NCI-H2196 (cell line): ENCODE measurements around the gene ZBTB39.
"Not testable (repeated sequence)": the region's sequence is repeated elsewhere in the genome, so short reads cannot be mapped to it uniquely, and the experiment has no call there.

ENCODE experiments used
- DNase-seq: peaks from one replicate; lab custom pipeline; 2025; ENCODE audit not compliant: unreplicated experiment; lab: John Stamatoyannopoulos, UW

Gene ZBTB39

GRCh38 chr12:56983386-56983785 is 23.0 kb downstream of the ZBTB39 start:
- no peak for DNase-seq

- DNase-seq = not testable (repeated sequence)
Measured at GRCh38 chr12:56982578-56983236, 23.6 kb downstream of the ZBTB39 start.

GRCh38 chr12:56980941-56981530 is 25.3 kb downstream of the ZBTB39 start:
- DNase-seq = no peak

- no peak for DNase-seq
Measured at GRCh38 chr12:56980268-56980667, 26.1 kb downstream of the ZBTB39 start.

- no peak for DNase-seq
Measured at GRCh38 chr12:56979628-56980027, 26.7 kb downstream of the ZBTB39 start.

- no peak for DNase-seq
Measured at GRCh38 chr12:56978397-56979138, 27.8 kb downstream of the ZBTB39 start.

- DNase-seq = not testable (repeated sequence)
Measured at GRCh38 chr12:56977361-56977760, 29.0 kb downstream of the ZBTB39 start.

- not testable (repeated sequence) for DNase-seq
Measured at GRCh38 chr12:56974224-56974623, 32.1 kb downstream of the ZBTB39 start.

- not testable (repeated sequence) for DNase-seq
Measured at GRCh38 chr12:56968910-56969309, 37.4 kb downstream of the ZBTB39 start.

- not testable (repeated sequence) for DNase-seq
Measured at GRCh38 chr12:56965997-56966642, 40.2 kb downstream of the ZBTB39 start.

GRCh38 chr12:56965124-56965523 is 41.2 kb downstream of the ZBTB39 start:
- DNase-seq = not testable (repeated sequence)

- DNase-seq = not testable (repeated sequence)
Measured at GRCh38 chr12:56963557-56963956, 42.8 kb downstream of the ZBTB39 start.

- DNase-seq = not testable (repeated sequence)
Measured at GRCh38 chr12:56962247-56962646, 44.1 kb downstream of the ZBTB39 start.

GRCh38 chr12:56958422-56958821 is 47.9 kb downstream of the ZBTB39 start:
- no peak for DNase-seq

- no peak for DNase-seq
Measured at GRCh38 chr12:56957229-56958052, 48.9 kb downstream of the ZBTB39 start, which contains the start of gene RDH16. Gene RDH16, minus strand, starts transcription at chr12:56957608. Its CDS starts 146 bp downstream, at chr12:56957462.

- no peak for DNase-seq
Measured at GRCh38 chr12:56955631-56956256, 50.6 kb downstream of the ZBTB39 start.

- DNase-seq = no peak
Measured at GRCh38 chr12:56954958-56955355, 51.4 kb downstream of the ZBTB39 start.

- no peak for DNase-seq
Measured at GRCh38 chr12:56954057-56954957, 52.0 kb downstream of the ZBTB39 start.

GRCh38 chr12:56953314-56953713 is 53.0 kb downstream of the ZBTB39 start:
- DNase-seq = no peak
